Uterus (tissue), 2 donors: Measurements from ENCODE around the gene HSFX3.
"Not testable (repeated sequence)": the region's sequence is repeated elsewhere in the genome, so short reads cannot be mapped to it uniquely, and the experiment has no call there.

Experiments
- POLR2A ChIP-seq, 2 donors: fragments of 450-650 bp; IDR thresholded peaks; one replicate each; pipeline ENCODE4 v1.6.1; 2016; ENCODE audit warnings: antibody characterized with exemption in 2 of 2, mild to moderate bottlenecking in 1 of 2, moderate library complexity in 1 of 2
- TF ChIP-seq, protein P1 (sequence below), 4 experiments: fragments of 200-600 bp in 2 of 4; fragments of 450-650 bp in 2 of 4; sonication (generic) in 2 of 4; IDR thresholded peaks; one replicate each; pipeline ENCODE4 v1.5.1; 2016 to 2019; ENCODE audit warnings: antibody characterized with exemption in 4 of 4, mild to moderate bottlenecking in 2 of 4, moderate library complexity in 1 of 4

GRCh38 chrX:149551245-149551938, 1.7 kb upstream of the HSFX3 start:
- TF ChIP-seq POLR2A (IDR thresholded peaks at IDR 0.05) = not testable (repeated sequence)
- TF ChIP-seq, protein P1, sequence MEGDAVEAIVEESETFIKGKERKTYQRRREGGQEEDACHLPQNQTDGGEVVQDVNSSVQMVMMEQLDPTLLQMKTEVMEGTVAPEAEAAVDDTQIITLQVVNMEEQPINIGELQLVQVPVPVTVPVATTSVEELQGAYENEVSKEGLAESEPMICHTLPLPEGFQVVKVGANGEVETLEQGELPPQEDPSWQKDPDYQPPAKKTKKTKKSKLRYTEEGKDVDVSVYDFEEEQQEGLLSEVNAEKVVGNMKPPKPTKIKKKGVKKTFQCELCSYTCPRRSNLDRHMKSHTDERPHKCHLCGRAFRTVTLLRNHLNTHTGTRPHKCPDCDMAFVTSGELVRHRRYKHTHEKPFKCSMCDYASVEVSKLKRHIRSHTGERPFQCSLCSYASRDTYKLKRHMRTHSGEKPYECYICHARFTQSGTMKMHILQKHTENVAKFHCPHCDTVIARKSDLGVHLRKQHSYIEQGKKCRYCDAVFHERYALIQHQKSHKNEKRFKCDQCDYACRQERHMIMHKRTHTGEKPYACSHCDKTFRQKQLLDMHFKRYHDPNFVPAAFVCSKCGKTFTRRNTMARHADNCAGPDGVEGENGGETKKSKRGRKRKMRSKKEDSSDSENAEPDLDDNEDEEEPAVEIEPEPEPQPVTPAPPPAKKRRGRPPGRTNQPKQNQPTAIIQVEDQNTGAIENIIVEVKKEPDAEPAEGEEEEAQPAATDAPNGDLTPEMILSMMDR (IDR thresholded peaks at IDR 0.05) = not testable (repeated sequence)
